NCI-H1417 treated with DMSO at 0.1 percent for 48 hours (cell line): ENCODE measurements around the gene SYNGR3.
"Not testable (repeated sequence)": the region's sequence is repeated elsewhere in the genome, so short reads cannot be mapped to it uniquely, and the experiment has no call there.

Experiments
- DNase-seq: peaks from one replicate; lab custom pipeline; 2025; lab: John Stamatoyannopoulos, UW

SYNGR3 gene

GRCh38 chr16:1989209-1990100 is at the start of gene SYNGR3:
SYNGR3 (plus strand) TSS chr16:1989970; CDS start chr16:1990103, 133 bp downstream.
- no peak for DNase-seq

DNA sequence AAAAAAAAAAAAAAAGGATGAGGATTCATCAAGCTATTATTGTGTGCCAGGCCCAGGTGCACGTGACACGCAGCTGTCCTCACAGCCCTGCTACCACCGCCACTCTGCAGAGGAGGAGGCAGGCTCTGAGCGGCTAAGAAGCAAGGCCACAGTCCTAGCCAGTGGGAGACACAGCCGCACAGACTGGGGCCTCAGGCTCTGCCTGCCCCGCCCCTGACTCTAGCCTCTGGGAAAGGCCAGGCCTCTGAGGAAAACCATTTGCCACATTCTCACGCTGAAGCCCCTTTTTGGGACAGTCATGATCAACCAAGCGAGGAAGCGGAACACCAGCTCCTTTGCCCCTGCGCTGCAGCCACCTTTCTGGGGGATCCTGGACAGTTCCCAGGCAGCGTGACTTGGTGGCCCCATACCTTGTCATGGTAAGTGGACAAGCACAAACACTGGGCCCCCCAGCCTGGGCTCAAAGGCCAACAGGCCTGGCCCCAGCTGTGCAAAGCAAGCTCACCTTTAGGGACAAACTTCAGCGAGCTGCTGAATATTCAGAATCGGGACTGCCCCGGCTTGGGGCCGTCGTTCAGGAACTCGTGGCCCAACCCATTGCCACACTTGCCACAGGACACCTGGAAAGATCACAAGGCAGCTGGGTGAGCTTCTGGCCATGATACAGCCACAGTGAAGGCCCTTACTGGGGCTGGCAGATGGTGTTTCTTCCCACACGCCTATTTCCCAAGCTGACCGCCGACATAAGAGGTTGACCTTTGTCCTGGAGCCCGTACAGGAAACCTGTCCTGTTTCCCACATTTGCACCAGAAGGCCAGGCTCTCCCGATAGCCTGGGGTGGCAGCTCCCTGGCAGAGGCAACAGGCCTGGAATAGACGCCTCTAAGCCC is 49.3 kb upstream of the SYNGR3 start:
- DNase-seq = no peak

DNA sequence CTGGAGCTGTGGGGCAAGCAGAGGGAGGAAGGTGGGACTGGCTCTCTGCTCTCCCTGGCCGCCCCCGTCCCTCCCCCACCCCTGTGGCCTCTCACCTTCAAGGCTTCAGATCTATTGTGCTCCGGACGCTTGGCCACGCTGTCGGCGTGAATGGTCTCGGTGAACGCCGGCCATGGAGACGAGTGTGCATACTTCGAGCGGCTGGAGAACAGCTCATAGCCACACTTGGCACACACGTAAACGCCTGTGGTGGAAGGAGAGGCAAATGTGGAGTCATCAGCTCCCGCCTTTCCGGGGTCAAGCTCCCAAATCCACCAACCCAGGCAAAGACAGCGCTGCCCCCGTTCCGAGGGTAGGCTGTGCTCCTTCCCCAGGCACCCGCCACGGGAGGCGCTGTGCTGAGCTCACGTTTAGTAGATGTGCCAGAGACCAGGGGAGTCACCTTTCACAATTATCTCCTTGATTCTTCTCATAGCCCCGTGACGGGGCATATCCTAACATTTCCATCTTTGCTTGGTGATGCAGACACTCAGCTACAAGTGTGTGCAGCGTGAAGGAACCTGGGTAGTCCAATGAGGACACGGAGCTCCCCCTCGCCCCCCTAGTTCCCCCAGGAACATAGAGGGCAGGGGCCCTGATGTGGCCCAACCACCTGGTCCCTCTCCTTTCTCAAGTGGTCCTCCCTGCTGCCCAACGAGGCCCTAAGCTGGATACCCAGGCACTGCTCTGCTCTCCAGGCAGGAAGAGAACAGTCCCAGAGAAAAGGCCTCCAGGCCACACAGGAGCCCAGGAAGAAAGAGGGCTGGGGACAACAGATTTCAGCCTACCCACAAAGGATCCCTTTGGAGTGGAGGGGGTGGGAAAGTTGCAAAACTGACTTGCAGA is 48.4 kb upstream of the SYNGR3 start:
- DNase-seq = no peak

- DNase-seq = no peak
Observed at GRCh38 chr16:1942047-1942809, 47.5 kb upstream of the SYNGR3 start.

- peak; percentile 94 for DNase-seq
Observed at GRCh38 chr16:1942810-1943726, 46.7 kb upstream of the SYNGR3 start, which contains the start of gene MSRB1. MSRB1 (minus strand) TSS chr16:1943199; CDS start chr16:1943156, 43 bp downstream.

GRCh38 chr16:1944612-1945199 is 45.1 kb upstream of the SYNGR3 start:
- DNase-seq = no peak

GRCh38 chr16:1945559-1946391 is 44.0 kb upstream of the SYNGR3 start:
- DNase-seq = no peak

DNA sequence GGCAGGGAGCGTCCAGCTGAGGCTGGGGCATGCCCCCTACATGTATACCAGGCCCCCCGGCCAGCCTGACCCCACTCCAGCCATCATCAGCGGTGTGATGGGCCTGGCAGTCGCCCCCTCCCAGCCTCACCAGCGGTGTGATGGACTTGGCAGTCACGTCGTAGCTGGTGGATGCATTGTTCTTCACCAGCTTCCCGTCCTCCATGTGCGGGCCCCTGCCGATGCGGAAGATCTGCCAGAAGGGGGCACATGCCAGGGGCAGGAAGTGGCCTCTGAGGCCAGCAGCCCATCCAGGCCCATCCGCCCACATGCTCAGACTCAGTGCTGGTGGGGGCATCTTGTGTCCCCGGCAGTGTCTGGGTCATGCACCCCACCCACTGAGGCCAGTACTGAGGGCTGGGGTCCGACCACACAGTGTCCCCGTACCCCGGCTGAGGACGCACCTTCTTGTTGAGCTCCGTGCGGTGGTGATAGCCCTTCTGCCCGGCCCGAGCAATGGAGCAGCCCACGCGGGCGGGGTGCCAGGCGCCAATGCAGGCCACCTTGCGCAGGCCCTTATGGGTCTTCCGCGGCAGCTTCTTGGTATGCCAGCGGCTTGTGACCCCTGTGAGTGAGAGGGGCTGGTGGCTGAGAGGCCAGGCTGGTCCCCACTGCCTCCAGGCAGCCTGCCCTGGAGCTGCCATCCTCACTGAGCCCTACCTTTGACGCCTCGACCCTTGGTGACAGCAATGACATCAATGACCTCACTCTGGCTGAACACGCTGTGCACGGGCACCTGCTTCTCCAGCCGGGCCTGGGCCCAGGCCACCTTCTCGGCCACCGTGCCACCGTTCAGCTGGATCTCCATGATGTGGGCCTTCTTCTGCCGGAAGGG is 43.0 kb upstream of the SYNGR3 start:
- no peak for DNase-seq

- no peak for DNase-seq
Observed at GRCh38 chr16:1947369-1947670, 42.5 kb upstream of the SYNGR3 start.

- no peak for DNase-seq
Observed at GRCh38 chr16:1949507-1949906, 40.3 kb upstream of the SYNGR3 start.

DNA sequence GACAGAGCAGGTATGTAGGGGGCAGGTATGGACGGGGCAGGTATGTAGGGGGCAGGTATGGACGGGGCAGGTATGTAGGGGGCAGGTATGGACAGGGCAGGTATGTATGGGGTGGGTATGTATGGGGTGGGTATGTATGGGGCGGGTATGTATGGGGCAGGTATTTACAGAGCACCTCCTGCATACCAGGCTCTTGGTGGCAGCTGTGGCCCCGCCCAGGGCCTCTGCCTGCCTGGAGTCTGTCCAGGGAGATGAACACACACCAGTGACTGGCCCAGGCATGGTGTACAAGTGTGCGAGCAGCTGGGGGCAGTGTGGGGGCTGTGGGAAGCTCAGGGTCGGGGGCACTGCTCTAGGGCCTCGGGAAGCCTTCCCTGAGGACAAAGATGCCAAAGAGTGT is 39.7 kb upstream of the SYNGR3 start:
- DNase-seq = no peak

DNA sequence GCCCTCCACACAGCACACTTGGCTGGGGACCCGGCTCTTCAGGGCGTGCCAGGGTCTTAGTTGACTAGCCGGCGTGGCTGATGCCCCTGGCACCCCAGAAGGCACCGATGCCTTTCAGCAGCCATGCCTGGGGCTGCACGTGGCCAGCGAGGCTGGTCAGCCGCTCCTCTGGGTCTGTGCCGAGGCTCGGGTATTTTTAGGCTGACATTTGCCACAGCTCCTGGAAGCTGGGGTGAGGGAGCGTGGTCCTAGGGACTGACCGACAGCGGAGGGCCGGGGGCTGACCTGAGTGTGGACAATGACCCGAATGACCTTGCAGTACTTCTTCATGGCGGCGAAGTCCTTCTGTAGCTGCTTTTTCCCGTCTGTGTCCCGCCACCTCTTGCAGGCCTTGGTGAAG is 39.2 kb upstream of the SYNGR3 start:
- DNase-seq = no peak

DNA sequence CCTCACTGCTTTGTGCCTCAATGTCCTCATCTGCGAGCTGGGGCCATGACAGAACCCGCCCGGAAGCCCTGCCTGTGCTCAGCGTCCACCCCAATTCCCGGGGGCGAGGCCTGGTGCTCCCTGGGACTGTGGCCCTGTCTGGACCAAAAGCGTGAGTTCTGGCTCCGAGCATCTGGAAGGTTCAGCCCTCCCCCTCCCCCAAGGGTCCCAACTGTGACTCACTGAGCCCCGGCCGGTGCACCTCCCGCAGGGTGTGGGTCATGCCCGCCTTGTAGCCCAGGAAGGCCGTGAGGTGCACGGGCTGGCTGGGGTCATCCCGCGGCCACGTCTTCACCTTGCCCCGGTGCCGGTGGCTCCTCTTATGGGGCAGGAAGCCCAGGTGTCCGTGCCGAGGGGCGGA is 36.0 kb upstream of the SYNGR3 start:
- DNase-seq = no peak

- DNase-seq = not testable (repeated sequence)
Observed at GRCh38 chr16:1957434-1958142, 32.2 kb upstream of the SYNGR3 start.

DNA sequence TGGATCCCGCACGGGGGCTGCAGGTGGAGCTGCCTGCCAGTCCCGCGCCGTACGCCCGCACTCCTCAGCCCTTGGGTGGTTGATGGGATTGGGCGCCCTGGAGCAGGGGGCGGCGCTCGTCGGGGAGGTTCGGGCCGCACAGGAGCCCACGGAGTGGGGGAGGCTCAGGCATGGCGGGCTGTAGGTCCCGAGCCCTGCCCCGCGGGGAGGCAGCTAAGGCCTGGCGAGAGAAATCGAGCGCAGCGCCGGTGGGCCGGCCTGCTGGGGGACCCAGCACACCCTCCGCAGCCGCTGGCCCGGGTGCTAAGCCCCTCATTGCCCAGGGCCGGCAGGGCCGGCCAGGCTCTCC is 31.7 kb upstream of the SYNGR3 start:
- DNase-seq = not testable (repeated sequence)

- no peak for DNase-seq
Observed at GRCh38 chr16:1958715-1959268, 31.0 kb upstream of the SYNGR3 start.
